Neural progenitor cell (in vitro differentiated cells): Measurements from ENCODE around the gene SWAP70. TPM values are rescaled to one million over a fixed set of nuclear protein-coding genes. Genes with fewer than 3 reads are reported as not detected.

ENCODE experiments used
- DNase-seq: peaks from one replicate; pipeline ENCODE4 v3.0.0-alpha.2; 2016; ENCODE audit warnings: low spot score
- H2AFZ ChIP-seq: fragments of 200-600 bp; sonication (generic); replicated peaks from 2 replicates; pipeline ENCODE4 v1.6.1; 2016; ENCODE audit warnings: antibody characterized with exemption
- H3F3A ChIP-seq: fragments of 200-600 bp; sonication (generic); 2 replicates; pipeline ENCODE4 v1.6.1; 2016; ENCODE audit warnings: antibody characterized with exemption, low read depth
- H3K27ac ChIP-seq: fragments of 200-600 bp; sonication (generic); 2 replicates; pipeline ENCODE4 v1.5.1; 2016; ENCODE audit warnings: mild to moderate bottlenecking
- H3K27me3 ChIP-seq: fragments of 200-600 bp; sonication (generic); 2 replicates; pipeline ENCODE4 v1.6.1; 2016; ENCODE audit warnings: mild to moderate bottlenecking, moderate library complexity
- H3K36me3 ChIP-seq: fragments of 200-600 bp; sonication (generic); 2 replicates; pipeline ENCODE4 v1.5.1; 2016
- H3K4me1 ChIP-seq: fragments of 200-600 bp; sonication (generic); 2 replicates; pipeline ENCODE4 v1.6.1; 2016; ENCODE audit warnings: mixed run types
- H3K4me2 ChIP-seq: fragments of 200-600 bp; sonication (generic); 2 replicates; pipeline ENCODE4 v1.6.1; 2016
- H3K4me3 ChIP-seq: fragments of 200-600 bp; sonication (generic); 2 replicates; pipeline ENCODE4 v1.5.1; 2016
- H3K79me2 ChIP-seq: fragments of 200-600 bp; sonication (generic); 2 replicates; pipeline ENCODE4 v1.6.1; 2016; ENCODE audit warnings: low read depth
- H3K9ac ChIP-seq: fragments of 200-600 bp; sonication (generic); 2 replicates; pipeline ENCODE4 v1.6.1; 2016
- H3K9me3 ChIP-seq: fragments of 200-600 bp; sonication (generic); 2 replicates; pipeline ENCODE4 v1.5.1; 2016; ENCODE audit warnings: low read depth
- H4K20me1 ChIP-seq: fragments of 200-600 bp; sonication (generic); 2 replicates; pipeline ENCODE4 v1.6.1; 2016; ENCODE audit warnings: low read depth
- H3K27ac Mint-ChIP-seq: 3 replicates; pipeline ENCODE4 v1.8.0; 2021; ENCODE audit warnings: mixed read lengths
- H3K27me3 Mint-ChIP-seq: 2 replicates; pipeline ENCODE4 v1.8.0; 2022; ENCODE audit warnings: low read depth, mild to moderate bottlenecking, inconsistent platforms, moderate library complexity, mixed read lengths; ENCODE audit not compliant: insufficient read depth
- H3K36me3 Mint-ChIP-seq: 3 replicates; pipeline ENCODE4 v1.8.0; 2021; ENCODE audit warnings: mixed read lengths
- H3K4me1 Mint-ChIP-seq: 3 replicates; pipeline ENCODE4 v1.8.0; 2021; ENCODE audit warnings: mixed read lengths
- H3K4me3 Mint-ChIP-seq: 3 replicates; pipeline ENCODE4 v1.8.0; 2021; ENCODE audit warnings: mild to moderate bottlenecking, moderate library complexity, mixed read lengths
- H3K9me3 Mint-ChIP-seq: 3 replicates; pipeline ENCODE4 v1.8.0; 2020; ENCODE audit warnings: mixed read lengths
- EZH2 ChIP-seq: fragments of 200-600 bp; sonication (generic); IDR thresholded peaks from 2 replicates; pipeline ENCODE4 v1.6.1; 2017; ENCODE audit warnings: antibody characterized with exemption, mild to moderate bottlenecking, moderate library complexity
- EZH2phosphoT487 ChIP-seq: fragments of 200-600 bp; sonication (generic); IDR thresholded peaks from 2 replicates; pipeline ENCODE4 v1.6.1; 2017; ENCODE audit warnings: antibody characterized with exemption
- total RNA-seq: library from RNA; depleted of rRNA; stranded (reverse); fragments of >200 nt; gene quantifications from 2 replicates; pipeline ENCODE4 v1.2.3, GENCODE V29; 2015; ENCODE audit warnings: low replicate concordance
- TF ChIP-seq, protein P1 (sequence below): fragments of 200-600 bp; sonication (generic); IDR thresholded peaks from 2 replicates; pipeline ENCODE4 v1.5.1; 2017; ENCODE audit warnings: antibody characterized with exemption, mild to moderate bottlenecking

Gene SWAP70
- total RNA-seq, 1 donor from 2014 or later, result 25.5 TPM

- H4K20me1 ChIP-seq, result no peaks in the 10 kb centered on the region
- Mint-ChIP-seq H3K4me3 (no peak overlapping the region), H3K36me3 (peaks cover 11% of the 10 kb centered on the region), H3K9me3 (peaks cover 1% of the 10 kb centered on the region), H3K27me3 (no peaks in the 10 kb centered on the region), H3K4me1 (peaks cover 4% of the 10 kb centered on the region), H3K27ac (no peak overlapping the region)
- TF ChIP-seq EZH2 (no peak), EZH2phosphoT487 (no peak)
- TF ChIP-seq, protein P1, sequence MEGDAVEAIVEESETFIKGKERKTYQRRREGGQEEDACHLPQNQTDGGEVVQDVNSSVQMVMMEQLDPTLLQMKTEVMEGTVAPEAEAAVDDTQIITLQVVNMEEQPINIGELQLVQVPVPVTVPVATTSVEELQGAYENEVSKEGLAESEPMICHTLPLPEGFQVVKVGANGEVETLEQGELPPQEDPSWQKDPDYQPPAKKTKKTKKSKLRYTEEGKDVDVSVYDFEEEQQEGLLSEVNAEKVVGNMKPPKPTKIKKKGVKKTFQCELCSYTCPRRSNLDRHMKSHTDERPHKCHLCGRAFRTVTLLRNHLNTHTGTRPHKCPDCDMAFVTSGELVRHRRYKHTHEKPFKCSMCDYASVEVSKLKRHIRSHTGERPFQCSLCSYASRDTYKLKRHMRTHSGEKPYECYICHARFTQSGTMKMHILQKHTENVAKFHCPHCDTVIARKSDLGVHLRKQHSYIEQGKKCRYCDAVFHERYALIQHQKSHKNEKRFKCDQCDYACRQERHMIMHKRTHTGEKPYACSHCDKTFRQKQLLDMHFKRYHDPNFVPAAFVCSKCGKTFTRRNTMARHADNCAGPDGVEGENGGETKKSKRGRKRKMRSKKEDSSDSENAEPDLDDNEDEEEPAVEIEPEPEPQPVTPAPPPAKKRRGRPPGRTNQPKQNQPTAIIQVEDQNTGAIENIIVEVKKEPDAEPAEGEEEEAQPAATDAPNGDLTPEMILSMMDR, result no peak
- H3K27ac ChIP-seq, result no peak overlapping the region
- no peaks in the 10 kb centered on the region for H3K9me3 ChIP-seq
- H2AFZ ChIP-seq, result no peak overlapping the region
- no peak for DNase-seq
- H3K4me1 ChIP-seq, result peaks cover 14% of the 10 kb centered on the region
- peaks cover 70% of the 10 kb centered on the region for H3K79me2 ChIP-seq
- H3K4me3 ChIP-seq, result no peak overlapping the region
- no peaks in the 10 kb centered on the region for H3K36me3 ChIP-seq
- H3K4me2 ChIP-seq, result no peak overlapping the region
- no peaks in the 10 kb centered on the region for H3K27me3 ChIP-seq
- H3K9ac ChIP-seq, result no peak overlapping the region
- H3F3A ChIP-seq, result peaks cover 54% of the 10 kb centered on the region
Observed at GRCh38 chr11:9672288-9672916, 8.5 kb downstream of the SWAP70 start.

DNA sequence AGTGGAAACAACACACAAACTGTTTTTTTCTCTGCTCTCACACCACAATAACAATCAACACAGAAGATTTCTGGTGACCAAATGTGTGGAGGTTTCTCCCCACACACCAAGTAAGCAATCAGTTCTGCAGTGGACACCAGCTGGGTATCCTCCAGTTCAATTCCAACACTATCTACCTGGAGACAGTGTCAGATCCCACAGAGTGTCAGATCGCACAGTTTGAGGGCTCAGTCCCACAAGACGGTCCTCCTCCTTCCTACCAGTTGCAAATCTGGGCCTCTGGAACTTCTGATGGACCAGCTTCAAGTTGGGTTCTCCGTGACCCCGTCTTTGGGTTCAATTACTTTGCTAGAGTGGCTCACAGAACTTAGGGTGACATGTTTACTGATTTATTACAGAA, 9.0 kb downstream of the SWAP70 start:
- Histone ChIP-seq H2AFZ (no peak overlapping the region), H3K27ac (no peak overlapping the region), H3K9me3 (no peaks in the 10 kb centered on the region), H3K27me3 (no peaks in the 10 kb centered on the region), H4K20me1 (no peaks in the 10 kb centered on the region), H3F3A (peaks cover 54% of the 10 kb centered on the region), H3K9ac (no peak overlapping the region), H3K36me3 (no peaks in the 10 kb centered on the region), H3K4me2 (no peak overlapping the region), H3K4me1 (peaks cover 20% of the 10 kb centered on the region), H3K79me2 (peaks cover 70% of the 10 kb centered on the region), H3K4me3 (no peak overlapping the region)
- Mint-ChIP-seq H3K27ac (no peak overlapping the region), H3K4me3 (no peak overlapping the region), H3K36me3 (peaks cover 9% of the 10 kb centered on the region), H3K9me3 (no peaks in the 10 kb centered on the region), H3K27me3 (no peaks in the 10 kb centered on the region), H3K4me1 (peaks cover 4% of the 10 kb centered on the region)
- TF ChIP-seq EZH2, result no peak
- no peak for TF ChIP-seq EZH2phosphoT487
- TF ChIP-seq, protein P1, result no peak
- DNase-seq, result no peak

- H3K27me3 Mint-ChIP-seq, result no peaks in the 10 kb centered on the region
- peaks cover 9% of the 10 kb centered on the region for H3K36me3 Mint-ChIP-seq
- no peaks in the 10 kb centered on the region for H3K9me3 ChIP-seq
- no peak overlapping the region for H3K9ac ChIP-seq
- no peaks in the 10 kb centered on the region for H3K27me3 ChIP-seq
- H3K9me3 Mint-ChIP-seq, result peaks cover 3% of the 10 kb centered on the region
- H3K79me2 ChIP-seq, result peaks cover 77% of the 10 kb centered on the region
- no peak overlapping the region for H3K4me3 ChIP-seq
- no peak overlapping the region for H3K4me3 Mint-ChIP-seq
- peak; percentile 13 for DNase-seq
- peaks cover 38% of the 10 kb centered on the region for H3F3A ChIP-seq
- H3K36me3 ChIP-seq, result peaks cover 4% of the 10 kb centered on the region
- TF ChIP-seq, protein P1, result no peak
- TF ChIP-seq EZH2, result no peak
- TF ChIP-seq EZH2phosphoT487, result no peak
- H4K20me1 ChIP-seq, result no peaks in the 10 kb centered on the region
- H3K27ac ChIP-seq, result peak overlapping the region; percentile 7
- H3K4me1 ChIP-seq, result peaks cover 23% of the 10 kb centered on the region
- peak overlapping the region; percentile 6 for H3K4me2 ChIP-seq
- peaks cover 6% of the 10 kb centered on the region for H3K4me1 Mint-ChIP-seq
- H2AFZ ChIP-seq, result no peak overlapping the region
- H3K27ac Mint-ChIP-seq, result no peak overlapping the region
Observed at GRCh38 chr11:9675691-9676090, 11.8 kb downstream of the SWAP70 start.
